ENCODE results near the gene OPA1. TPM values are rescaled to one million over a fixed set of nuclear protein-coding genes. Genes with fewer than 3 reads are reported as not detected.
"Not testable (repeated sequence)": the region's sequence is repeated elsewhere in the genome, so short reads cannot be mapped to it uniquely, and the experiment has no call there.

The OPA1 gene
- total and polyA plus RNA-seq, 10 donors = 9.8 to 58.2 (median 50.1) TPM

DNA sequence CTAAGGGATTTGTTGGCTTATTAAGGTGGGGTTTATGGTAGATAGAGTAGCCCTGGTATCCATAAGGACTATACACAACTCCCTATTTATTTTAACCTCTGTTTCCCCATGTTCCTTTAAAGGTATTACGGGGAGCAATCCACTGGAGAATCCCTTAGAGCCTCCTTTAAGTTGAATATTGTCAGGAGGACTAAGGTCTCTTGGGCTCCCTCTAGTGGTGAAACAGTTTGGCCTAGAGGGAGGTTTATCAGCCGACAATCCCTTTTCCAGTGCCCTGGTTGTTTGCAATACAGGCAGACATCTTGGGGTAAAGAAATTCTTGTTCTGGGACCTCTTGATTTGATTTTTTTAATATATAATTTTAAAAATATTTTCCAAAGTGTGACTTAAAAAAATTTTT, 12.9 kb downstream of the OPA1 start:
- Histone ChIP-seq H3K9me3 (no peaks in the 10 kb centered on the region), H3K4me3 (no peak overlapping the region), H3K4me1 (peaks cover 0 to 17% (median 5%) of the 10 kb centered on the region in 6 donors), H3K36me3 (peaks cover 0 to 18% (median 0%) of the 10 kb centered on the region in 6 donors), H3K27me3 (replicated peaks in 1 of 7) (no peaks in the 10 kb centered on the region), H3K27ac (no peak overlapping the region)
- WGBS, 5 donors = 34 to 71% (median 41%) methylated on average over 2 of the region's 2 CpGs
- no peak for DNase-seq
- TF ChIP-seq POLR2AphosphoS5 (IDR thresholded peaks at IDR 0.05) = no peak
- no peak for TF ChIP-seq POLR2A (IDR thresholded peaks at IDR 0.05)
- TF ChIP-seq, protein P1, sequence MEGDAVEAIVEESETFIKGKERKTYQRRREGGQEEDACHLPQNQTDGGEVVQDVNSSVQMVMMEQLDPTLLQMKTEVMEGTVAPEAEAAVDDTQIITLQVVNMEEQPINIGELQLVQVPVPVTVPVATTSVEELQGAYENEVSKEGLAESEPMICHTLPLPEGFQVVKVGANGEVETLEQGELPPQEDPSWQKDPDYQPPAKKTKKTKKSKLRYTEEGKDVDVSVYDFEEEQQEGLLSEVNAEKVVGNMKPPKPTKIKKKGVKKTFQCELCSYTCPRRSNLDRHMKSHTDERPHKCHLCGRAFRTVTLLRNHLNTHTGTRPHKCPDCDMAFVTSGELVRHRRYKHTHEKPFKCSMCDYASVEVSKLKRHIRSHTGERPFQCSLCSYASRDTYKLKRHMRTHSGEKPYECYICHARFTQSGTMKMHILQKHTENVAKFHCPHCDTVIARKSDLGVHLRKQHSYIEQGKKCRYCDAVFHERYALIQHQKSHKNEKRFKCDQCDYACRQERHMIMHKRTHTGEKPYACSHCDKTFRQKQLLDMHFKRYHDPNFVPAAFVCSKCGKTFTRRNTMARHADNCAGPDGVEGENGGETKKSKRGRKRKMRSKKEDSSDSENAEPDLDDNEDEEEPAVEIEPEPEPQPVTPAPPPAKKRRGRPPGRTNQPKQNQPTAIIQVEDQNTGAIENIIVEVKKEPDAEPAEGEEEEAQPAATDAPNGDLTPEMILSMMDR (IDR thresholded peaks at IDR 0.05 in 8 of 11, conservative IDR thresholded peaks at IDR 0.05 in 3 of 11) = peak; percentile 13 to 87 (median 78)
- intact Hi-C loops (cut with DNase I; ENCODE audit: low total_unique reads) = no loop called here

DNA sequence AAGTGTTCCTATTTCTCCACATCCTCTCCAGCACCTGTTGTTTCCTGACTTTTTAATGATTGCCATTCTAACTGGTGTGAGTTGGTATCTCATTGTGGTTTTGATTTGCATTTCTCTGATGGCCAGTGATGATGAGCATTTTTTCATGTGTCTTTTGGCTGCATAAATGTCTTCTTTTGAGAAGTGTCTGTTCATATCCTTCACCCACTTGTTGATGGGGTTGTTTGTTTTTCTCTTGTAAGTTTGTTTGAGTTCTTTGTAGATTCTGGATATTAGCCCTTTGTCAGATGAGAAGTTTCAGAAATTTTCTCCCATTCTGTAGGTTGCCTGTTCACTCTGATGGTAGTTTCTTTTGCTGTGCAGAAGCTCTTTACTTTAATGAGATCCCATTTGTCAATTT, 13.9 kb downstream of the OPA1 start:
- H3K27me3 ChIP-seq (replicated peaks in 1 of 7); H3K27ac ChIP-seq; intact Hi-C loops (cut with DNase I; ENCODE audit: low total_unique reads); DNase-seq; H3K9me3 ChIP-seq; H3K4me3 ChIP-seq: not testable (repeated sequence)
- H3K36me3 ChIP-seq = peaks cover 0 to 18% (median 0%) of the 10 kb centered on the region in 6 donors
- peaks cover 0 to 20% (median 8%) of the 10 kb centered on the region in 6 donors for H3K4me1 ChIP-seq

DNA sequence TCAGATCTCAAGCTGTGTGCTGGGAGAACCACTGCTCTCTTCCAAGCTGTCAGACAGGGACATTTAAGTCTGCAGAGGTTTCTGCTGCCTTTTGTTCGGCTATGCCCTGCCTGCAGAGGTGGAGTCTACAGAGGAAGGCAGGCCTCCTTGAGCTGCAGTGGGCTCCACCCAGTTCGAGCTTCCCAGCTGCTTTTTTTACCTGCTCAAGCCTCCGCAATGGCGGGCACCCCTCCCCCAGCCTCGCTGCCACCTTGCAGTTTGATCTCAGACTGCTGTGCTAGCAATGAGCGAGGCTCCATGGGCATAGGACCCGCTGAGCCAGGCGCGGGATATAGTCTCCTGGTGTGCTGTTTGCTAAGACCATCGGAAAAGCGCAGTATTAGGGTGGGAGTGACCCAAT, 17.5 kb downstream of the OPA1 start:
- peaks cover 0 to 15% (median 11%) of the 10 kb centered on the region in 8 donors for H3K9me3 ChIP-seq
- WGBS, 5 donors = 91 to 100% (median 98%) methylated on average over 9 to 11 of the region's 11 CpGs
- DNase-seq; intact Hi-C loops (cut with DNase I; ENCODE audit: low total_unique reads); H3K27ac ChIP-seq; H3K4me3 ChIP-seq; H3K27me3 ChIP-seq (replicated peaks in 1 of 7): not testable (repeated sequence)
- H3K4me1 ChIP-seq = peaks cover 0 to 40% (median 10%) of the 10 kb centered on the region in 6 donors
- H3K36me3 ChIP-seq = peaks cover 0 to 22% (median 8%) of the 10 kb centered on the region in 6 donors

DNA sequence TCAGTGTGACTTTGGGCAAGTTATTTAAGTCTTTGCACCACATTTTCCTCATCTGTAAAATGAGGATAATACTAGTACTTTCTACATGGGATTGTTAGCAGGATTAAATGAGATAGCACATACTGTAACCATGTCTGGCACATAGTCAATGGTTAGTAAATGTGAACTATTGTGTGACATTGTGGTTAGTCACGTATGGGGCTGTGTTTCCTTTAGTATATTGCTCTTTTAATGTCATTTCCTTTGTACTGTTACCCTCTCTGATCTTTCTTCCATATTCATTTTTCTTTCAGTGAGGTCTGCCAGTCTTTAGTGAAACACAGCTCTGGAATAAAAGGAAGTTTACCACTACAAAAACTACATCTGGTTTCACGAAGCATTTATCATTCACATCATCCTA, 21.4 kb downstream of the OPA1 start:
- no peaks in the 10 kb centered on the region for H3K27me3 ChIP-seq (replicated peaks in 1 of 7)
- H3K27ac ChIP-seq = no peak overlapping the region
- 39 to 52% (median 49%) methylated on average over 2 of the region's 2 CpGs for WGBS, 5 donors
- H3K36me3 ChIP-seq = peaks cover 0 to 61% (median 38%) of the 10 kb centered on the region in 6 donors
- TF ChIP-seq POLR2AphosphoS5 (IDR thresholded peaks at IDR 0.05) = no peak
- TF ChIP-seq, protein P1 (IDR thresholded peaks at IDR 0.05 in 8 of 11, conservative IDR thresholded peaks at IDR 0.05 in 3 of 11) = no peak
- TF ChIP-seq POLR2A (IDR thresholded peaks at IDR 0.05) = no peak
- peaks cover 0 to 40% (median 7%) of the 10 kb centered on the region in 6 donors for H3K4me1 ChIP-seq
- no peak overlapping the region for H3K4me3 ChIP-seq
- intact Hi-C loops (cut with DNase I; ENCODE audit: low total_unique reads) = no loop called here
- peaks cover 0 to 15% (median 11%) of the 10 kb centered on the region in 8 donors for H3K9me3 ChIP-seq
- no peak for DNase-seq

DNA sequence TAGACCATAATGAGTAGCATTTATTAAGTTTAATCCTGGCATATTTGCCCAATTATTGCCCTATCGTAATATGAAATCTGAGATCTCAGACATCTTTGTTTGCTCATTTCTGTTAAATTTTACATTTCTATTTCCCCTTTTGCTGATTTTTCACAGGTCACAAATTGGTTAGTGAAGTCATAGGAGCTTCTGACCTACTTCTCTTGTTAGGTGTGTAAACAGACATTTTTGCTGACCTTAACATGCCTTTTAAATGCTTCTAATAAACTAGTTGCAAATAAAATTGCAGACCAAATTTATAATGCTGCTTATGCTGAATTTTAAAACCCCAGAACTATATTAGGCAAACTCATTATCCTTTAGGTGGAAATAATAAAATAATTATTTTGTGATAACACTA, 24.6 kb downstream of the OPA1 start:
- WGBS, 5 donors = 95 to 98% (median 98%) methylated on average over 1 of the region's 1 CpG
- no peak for DNase-seq
- TF ChIP-seq, protein P1 (IDR thresholded peaks at IDR 0.05 in 8 of 11, conservative IDR thresholded peaks at IDR 0.05 in 3 of 11) = no peak
- no peak for TF ChIP-seq POLR2A (IDR thresholded peaks at IDR 0.05)
- TF ChIP-seq POLR2AphosphoS5 (IDR thresholded peaks at IDR 0.05) = no peak
- Histone ChIP-seq H3K4me3 (no peak overlapping the region), H3K27me3 (replicated peaks in 1 of 7) (no peaks in the 10 kb centered on the region), H3K9me3 (peaks cover 0 to 8% (median 6%) of the 10 kb centered on the region in 8 donors), H3K36me3 (peaks cover 0 to 91% (median 51%) of the 10 kb centered on the region in 6 donors), H3K27ac (no peak overlapping the region), H3K4me1 (peaks cover 0 to 23% (median 3%) of the 10 kb centered on the region in 6 donors)
- intact Hi-C loops (cut with DNase I; ENCODE audit: low total_unique reads) = no loop called here

All from spleen (tissue), 11 donors.